ENCODE data around the gene LATS2. TPM values are rescaled to one million over a fixed set of nuclear protein-coding genes. Genes with fewer than 3 reads are reported as not detected.
"Not testable (repeated sequence)": the region's sequence is repeated elsewhere in the genome, so short reads cannot be mapped to it uniquely, and the experiment has no call there.

LATS2 gene
- total RNA-seq, 1 donor from 2014 or later: 104 TPM

- TF ChIP-seq, protein P1, sequence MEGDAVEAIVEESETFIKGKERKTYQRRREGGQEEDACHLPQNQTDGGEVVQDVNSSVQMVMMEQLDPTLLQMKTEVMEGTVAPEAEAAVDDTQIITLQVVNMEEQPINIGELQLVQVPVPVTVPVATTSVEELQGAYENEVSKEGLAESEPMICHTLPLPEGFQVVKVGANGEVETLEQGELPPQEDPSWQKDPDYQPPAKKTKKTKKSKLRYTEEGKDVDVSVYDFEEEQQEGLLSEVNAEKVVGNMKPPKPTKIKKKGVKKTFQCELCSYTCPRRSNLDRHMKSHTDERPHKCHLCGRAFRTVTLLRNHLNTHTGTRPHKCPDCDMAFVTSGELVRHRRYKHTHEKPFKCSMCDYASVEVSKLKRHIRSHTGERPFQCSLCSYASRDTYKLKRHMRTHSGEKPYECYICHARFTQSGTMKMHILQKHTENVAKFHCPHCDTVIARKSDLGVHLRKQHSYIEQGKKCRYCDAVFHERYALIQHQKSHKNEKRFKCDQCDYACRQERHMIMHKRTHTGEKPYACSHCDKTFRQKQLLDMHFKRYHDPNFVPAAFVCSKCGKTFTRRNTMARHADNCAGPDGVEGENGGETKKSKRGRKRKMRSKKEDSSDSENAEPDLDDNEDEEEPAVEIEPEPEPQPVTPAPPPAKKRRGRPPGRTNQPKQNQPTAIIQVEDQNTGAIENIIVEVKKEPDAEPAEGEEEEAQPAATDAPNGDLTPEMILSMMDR (IDR thresholded peaks at IDR 0.05): no peak
- Mint-ChIP-seq H3K27me3 (ENCODE audit: low read depth) (peaks cover 1% of the 10 kb centered on the region), H3K9me3 (ENCODE audit: low read depth) (no peaks in the 10 kb centered on the region), H3K4me1 (ENCODE audit: low read depth) (no peaks in the 10 kb centered on the region), H3K36me3 (ENCODE audit: low read depth) (no peaks in the 10 kb centered on the region), H3K4me3 (ENCODE audit: unreplicated experiment) (no peak overlapping the region), H3K27ac (ENCODE audit: unreplicated experiment) (no peak overlapping the region)
- no peak for DNase-seq (ENCODE audit: low spot score)
Observed at GRCh38 chr13:20953245-20953931, 108.0 kb downstream of the LATS2 start.

- Mint-ChIP-seq H3K4me1 (ENCODE audit: low read depth) (no peaks in the 10 kb centered on the region), H3K27ac (ENCODE audit: unreplicated experiment) (no peak overlapping the region), H3K4me3 (ENCODE audit: unreplicated experiment) (no peak overlapping the region), H3K9me3 (ENCODE audit: low read depth) (no peaks in the 10 kb centered on the region), H3K36me3 (ENCODE audit: low read depth) (no peaks in the 10 kb centered on the region), H3K27me3 (ENCODE audit: low read depth) (peaks cover 1% of the 10 kb centered on the region)
- DNase-seq (ENCODE audit: low spot score): no peak
- TF ChIP-seq, protein P1 (IDR thresholded peaks at IDR 0.05): no peak
Observed at GRCh38 chr13:20952838-20953237, 108.5 kb downstream of the LATS2 start.

DNA sequence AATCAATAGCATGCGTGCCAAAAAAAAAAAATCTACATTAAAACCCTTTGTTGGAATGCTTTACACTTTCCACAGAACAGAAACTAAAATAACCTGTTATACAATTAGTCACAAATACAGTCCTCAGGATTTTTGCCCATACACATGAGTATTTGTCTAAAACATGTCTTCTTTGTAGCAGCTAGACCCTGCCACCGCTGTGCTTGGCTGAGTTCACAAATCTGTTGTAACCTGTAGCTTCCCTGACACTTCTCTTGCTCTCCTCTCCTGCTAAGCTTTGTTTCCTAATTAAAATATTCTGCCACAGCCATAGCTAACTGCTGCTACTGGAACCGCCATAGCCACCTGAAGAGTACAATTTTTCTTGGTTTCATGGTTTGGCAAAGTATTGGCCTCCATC, 113.4 kb downstream of the LATS2 start:
- not testable (repeated sequence) for H3K9me3 Mint-ChIP-seq (ENCODE audit: low read depth); H3K27me3 Mint-ChIP-seq (ENCODE audit: low read depth); DNase-seq (ENCODE audit: low spot score); H3K36me3 Mint-ChIP-seq (ENCODE audit: low read depth); H3K27ac Mint-ChIP-seq (ENCODE audit: unreplicated experiment); H3K4me3 Mint-ChIP-seq (ENCODE audit: unreplicated experiment)
- H3K4me1 Mint-ChIP-seq (ENCODE audit: low read depth): peaks cover 15% of the 10 kb centered on the region

- H3K36me3 Mint-ChIP-seq (ENCODE audit: low read depth): no peaks in the 10 kb centered on the region
- no peak for DNase-seq (ENCODE audit: low spot score)
- H3K4me3 Mint-ChIP-seq (ENCODE audit: unreplicated experiment): peak overlapping the region; percentile 66
- peaks cover 15% of the 10 kb centered on the region for H3K4me1 Mint-ChIP-seq (ENCODE audit: low read depth)
- no peak overlapping the region for H3K27ac Mint-ChIP-seq (ENCODE audit: unreplicated experiment)
- TF ChIP-seq, protein P1 (IDR thresholded peaks at IDR 0.05): peak; percentile 8
- H3K9me3 Mint-ChIP-seq (ENCODE audit: low read depth): no peaks in the 10 kb centered on the region
- no peaks in the 10 kb centered on the region for H3K27me3 Mint-ChIP-seq (ENCODE audit: low read depth)
Observed at GRCh38 chr13:20945952-20946383, 115.4 kb downstream of the LATS2 start.

GRCh38 chr13:20942938-20943559, 118.3 kb downstream of the LATS2 start:
- no peak overlapping the region for H3K4me3 Mint-ChIP-seq (ENCODE audit: unreplicated experiment)
- H3K36me3 Mint-ChIP-seq (ENCODE audit: low read depth): no peaks in the 10 kb centered on the region
- no peaks in the 10 kb centered on the region for H3K9me3 Mint-ChIP-seq (ENCODE audit: low read depth)
- peaks cover 18% of the 10 kb centered on the region for H3K4me1 Mint-ChIP-seq (ENCODE audit: low read depth)
- DNase-seq (ENCODE audit: low spot score): no peak
- TF ChIP-seq, protein P1 (IDR thresholded peaks at IDR 0.05): no peak
- peak overlapping the region; percentile 80 for H3K27ac Mint-ChIP-seq (ENCODE audit: unreplicated experiment)
- no peaks in the 10 kb centered on the region for H3K27me3 Mint-ChIP-seq (ENCODE audit: low read depth)

DNA sequence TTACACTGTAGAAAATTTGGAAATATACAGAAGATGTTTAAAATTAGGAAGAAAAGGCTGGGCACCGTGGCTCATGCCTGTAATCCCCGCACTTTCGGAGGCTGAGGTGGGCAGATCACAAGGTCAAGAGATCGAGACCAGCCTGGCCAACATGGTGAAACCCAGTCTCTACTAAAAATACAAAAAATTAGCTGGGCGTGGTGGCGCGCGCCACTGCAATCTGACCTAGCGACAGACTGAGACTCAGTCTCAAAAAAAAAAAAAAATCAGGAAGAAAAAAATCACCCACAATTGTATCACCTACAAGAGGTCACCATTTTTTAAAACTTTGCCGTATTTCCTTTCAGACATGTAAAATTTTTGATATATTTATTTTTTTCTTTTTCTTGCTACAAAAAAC, 120.9 kb downstream of the LATS2 start:
- H3K36me3 Mint-ChIP-seq (ENCODE audit: low read depth); H3K4me3 Mint-ChIP-seq (ENCODE audit: unreplicated experiment); DNase-seq (ENCODE audit: low spot score); H3K27ac Mint-ChIP-seq (ENCODE audit: unreplicated experiment); H3K9me3 Mint-ChIP-seq (ENCODE audit: low read depth); H3K27me3 Mint-ChIP-seq (ENCODE audit: low read depth): not testable (repeated sequence)
- peaks cover 11% of the 10 kb centered on the region for H3K4me1 Mint-ChIP-seq (ENCODE audit: low read depth)

All from chondrocyte (in vitro differentiated cells).